Astrocyte of the cerebellum (primary cell): ENCODE data around the gene SKOR1.

ENCODE experiments used
- DNase-seq: peaks from one replicate; pipeline ENCODE4 v3.0.0-alpha.2; 2011; ENCODE audit warnings: low read depth
- H3K4me3 ChIP-seq: 2 replicates; pipeline ENCODE4 v1.5.1; 2011; ENCODE audit warnings: mild to moderate bottlenecking, low read depth, low read length, moderate library complexity
- in situ Hi-C: cut with HindIII; loops from 2 replicates; pipeline ENCODE4 v1.10.0; 2017; ENCODE audit warnings: low sequenced_read_pairs
- TF ChIP-seq, protein P1 (sequence below): IDR thresholded peaks from 2 replicates; pipeline ENCODE4 v1.5.1; 2012; ENCODE audit warnings: low read length, low read depth, moderate library complexity, mild to moderate bottlenecking; ENCODE audit errors: missing control alignments

The SKOR1 gene

DNA sequence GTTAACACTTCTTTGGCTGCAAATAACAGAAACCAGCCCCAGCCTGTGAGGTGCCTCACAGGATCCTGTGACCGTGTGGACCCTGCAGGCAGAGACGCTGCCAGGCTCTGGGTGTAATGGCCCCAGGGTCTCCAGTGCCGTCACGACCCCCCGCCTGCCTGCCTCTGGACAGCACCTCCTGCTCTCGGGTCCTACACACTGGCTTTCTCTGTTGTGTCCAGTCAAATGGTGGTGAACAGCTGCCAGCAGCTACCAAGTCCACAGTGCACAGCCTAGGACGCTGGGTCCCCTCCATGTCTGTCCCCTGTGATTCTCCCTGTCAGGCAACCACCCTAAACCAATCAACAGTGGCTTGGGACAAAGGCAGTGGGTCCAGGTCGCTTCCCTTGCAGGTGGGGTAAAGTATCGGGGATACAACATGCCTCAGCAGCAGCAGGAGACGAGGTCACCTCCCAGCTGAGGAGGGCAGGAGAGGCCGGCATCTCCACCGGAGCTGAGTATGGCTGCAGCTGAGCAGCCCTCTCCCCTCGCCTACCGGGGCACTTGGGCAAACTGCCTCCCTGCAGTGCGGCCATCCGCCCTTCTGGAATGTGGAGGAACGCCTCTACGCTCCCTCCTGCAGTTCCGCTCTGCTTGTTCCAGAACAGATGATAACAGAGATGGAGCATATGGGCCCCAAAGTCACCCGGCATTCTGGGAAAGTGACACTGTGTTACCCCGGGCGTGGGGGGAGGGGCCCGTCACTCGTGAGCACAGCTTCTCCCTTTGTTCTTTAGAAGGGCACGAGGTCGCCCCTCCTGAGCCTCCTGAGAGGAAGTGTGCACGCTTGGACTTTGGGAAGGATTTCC lies 21.1 kb upstream of the SKOR1 start:
- DNase-seq: no peak
- TF ChIP-seq, protein P1, sequence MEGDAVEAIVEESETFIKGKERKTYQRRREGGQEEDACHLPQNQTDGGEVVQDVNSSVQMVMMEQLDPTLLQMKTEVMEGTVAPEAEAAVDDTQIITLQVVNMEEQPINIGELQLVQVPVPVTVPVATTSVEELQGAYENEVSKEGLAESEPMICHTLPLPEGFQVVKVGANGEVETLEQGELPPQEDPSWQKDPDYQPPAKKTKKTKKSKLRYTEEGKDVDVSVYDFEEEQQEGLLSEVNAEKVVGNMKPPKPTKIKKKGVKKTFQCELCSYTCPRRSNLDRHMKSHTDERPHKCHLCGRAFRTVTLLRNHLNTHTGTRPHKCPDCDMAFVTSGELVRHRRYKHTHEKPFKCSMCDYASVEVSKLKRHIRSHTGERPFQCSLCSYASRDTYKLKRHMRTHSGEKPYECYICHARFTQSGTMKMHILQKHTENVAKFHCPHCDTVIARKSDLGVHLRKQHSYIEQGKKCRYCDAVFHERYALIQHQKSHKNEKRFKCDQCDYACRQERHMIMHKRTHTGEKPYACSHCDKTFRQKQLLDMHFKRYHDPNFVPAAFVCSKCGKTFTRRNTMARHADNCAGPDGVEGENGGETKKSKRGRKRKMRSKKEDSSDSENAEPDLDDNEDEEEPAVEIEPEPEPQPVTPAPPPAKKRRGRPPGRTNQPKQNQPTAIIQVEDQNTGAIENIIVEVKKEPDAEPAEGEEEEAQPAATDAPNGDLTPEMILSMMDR: no peak
- no peak overlapping the region for H3K4me3 ChIP-seq
- in situ Hi-C loops: no loop called here

- in situ Hi-C loops: no loop called here
- no peak overlapping the region for H3K4me3 ChIP-seq
- DNase-seq: no peak
- TF ChIP-seq, protein P1: no peak
These were observed 20.2 kb upstream of the SKOR1 start for GRCh38 chr15:67805008-67805665.

GRCh38 chr15:67805666-67806516 lies 19.4 kb upstream of the SKOR1 start:
- in situ Hi-C loops: no loop called here
- no peak for DNase-seq
- TF ChIP-seq, protein P1: no peak
- no peak overlapping the region for H3K4me3 ChIP-seq

DNA sequence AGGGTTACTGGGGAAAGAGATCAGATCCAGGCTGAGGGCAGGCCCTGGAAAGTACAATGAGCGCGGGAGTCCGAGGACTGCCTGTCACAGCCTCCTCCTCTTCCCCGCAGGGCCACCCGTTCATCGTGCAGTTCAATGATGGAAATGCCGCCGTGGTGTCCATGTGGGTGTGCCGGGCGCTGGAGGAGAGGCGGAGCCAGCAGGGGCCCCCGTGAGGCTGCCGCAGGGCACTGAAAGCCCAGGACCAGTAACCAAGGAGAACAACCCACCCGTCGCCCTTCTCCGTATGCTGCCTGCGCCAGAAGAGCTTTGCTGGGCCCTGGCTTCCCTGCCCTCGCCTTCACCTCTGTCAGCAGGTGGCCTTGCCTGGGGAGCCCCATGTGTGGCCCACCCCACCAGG lies 18.8 kb upstream of the SKOR1 start:
- no peak for DNase-seq
- in situ Hi-C loops: no loop called here
- TF ChIP-seq, protein P1: no peak
- H3K4me3 ChIP-seq: no peak overlapping the region

- in situ Hi-C loops: no loop called here
- TF ChIP-seq, protein P1: no peak
- no peak for DNase-seq
These were observed 18.2 kb upstream of the SKOR1 start for GRCh38 chr15:67807141-67807540.

DNA sequence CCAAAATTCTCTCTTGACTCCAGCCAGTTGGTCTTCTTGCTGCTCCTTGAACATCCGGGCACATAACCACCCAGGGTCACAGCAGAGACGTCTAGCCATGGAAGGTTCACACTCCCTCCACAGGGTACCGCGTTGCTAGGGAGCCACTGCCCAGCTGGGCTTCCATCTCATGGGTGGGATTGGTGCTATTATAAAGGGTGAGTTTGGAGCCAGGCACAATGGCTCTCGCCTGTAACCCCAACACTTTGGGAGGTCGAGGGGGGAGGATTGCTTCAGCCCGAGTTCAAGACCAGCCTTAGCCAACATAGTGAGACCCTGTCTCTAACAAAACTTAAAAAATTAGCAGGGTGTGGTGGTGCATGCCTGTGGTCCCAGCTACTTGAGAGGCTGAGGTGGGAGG lies 17.5 kb upstream of the SKOR1 start:
- no peak for DNase-seq
- in situ Hi-C loops: no loop called here
- H3K4me3 ChIP-seq: no peak overlapping the region
- TF ChIP-seq, protein P1: no peak

More at GRCh38 chr15:67807141-67807540, 18.2 kb upstream of the SKOR1 start:
- H3K4me3 ChIP-seq: no peak overlapping the region
